HCT116 (cell line): ENCODE results near the gene VWA7. TPM values are rescaled to one million over a fixed set of nuclear protein-coding genes. Genes with fewer than 3 reads are reported as not detected.

Experiments
- ATAC-seq: fragments of 200-7000 bp; cut with Tn5 transposase; 2 replicates; pipeline ENCODE4 v1.9.1; 2020; ENCODE audit warnings: mild to moderate bottlenecking, moderate library complexity
- BruUV-seq: library from RNA; stranded (reverse); fragments of 400-500 nt; replicated peaks from 2 replicates; lab custom pipeline; 2021; lab: Mats Ljungman, UMichigan
- CTCF ChIA-PET: fragments of 300-600 bp; sonication (Branson Sonifier 250); formaldehyde crosslinking; loops from one replicate; lab custom pipeline; 2021; ENCODE audit warnings: antibody characterized with exemption; lab: Charles Lee
- POLR2A ChIA-PET: fragments of 300-600, 350-600 bp; sonication (Branson Sonifier 250); formaldehyde crosslinking; loops from one replicate; lab custom pipeline; 2021; ENCODE audit warnings: antibody characterized with exemption; lab: Charles Lee
- RAD21 ChIA-PET, 2 experiments: fragments of 300-600 bp; sonication (Branson Sonifier 250); formaldehyde crosslinking; loops; one replicate each; lab custom pipeline; 2023; ENCODE audit warnings: low total read pairs in 2 of 2; ENCODE audit not compliant: uncharacterized antibody in 2 of 2, unreplicated experiment in 2 of 2, low non-redundant PET in 1 of 2; lab: Charles Lee
- DNase-seq: peaks from one replicate; pipeline ENCODE4 v3.0.0-alpha.2; 2010; ENCODE audit warnings: low read depth, low spot score
- H2AFZ ChIP-seq: fragments of 200-600 bp; shearing (Covaris generic), sonication (generic); 2 replicates; pipeline ENCODE4 v1.6.1; 2017; ENCODE audit warnings: low read depth, mixed run types, mixed read lengths, antibody characterized with exemption, low read length; ENCODE audit not compliant: poor library complexity, severe bottlenecking
- H3K27ac ChIP-seq: 2 replicates; pipeline ENCODE4 v1.5.1; 2012; ENCODE audit warnings: low read depth, low read length
- H3K27me3 ChIP-seq: fragments of 200-600 bp; sonication (generic); 2 replicates; pipeline ENCODE4 v1.6.1; 2016; ENCODE audit warnings: mixed run types, low read length, mixed read lengths; ENCODE audit not compliant: insufficient read depth
- H3K36me3 ChIP-seq, 2 experiments: fragments of 200-500 bp in 1 of 2; fragments of 200-600 bp in 1 of 2; sonication (Bioruptor generic) in 1 of 2; sonication (generic) in 1 of 2; 2 replicates each; pipeline versions ENCODE4 v1.5.1 to v1.6.1; 2014 to 2016; ENCODE audit warnings: low read length in 2 of 2, inconsistent platforms in 1 of 2, mixed read lengths in 1 of 2, mixed run types in 1 of 2; ENCODE audit not compliant: insufficient read depth in 2 of 2, control insufficient read depth in 1 of 2
- H3K4me1 ChIP-seq, 2 experiments: fragments of 200-600 bp in 1 of 2; sonication (generic) in 1 of 2; 2 replicates each; pipeline versions ENCODE4 v1.5.1 to v1.6.1; 2012 to 2017; ENCODE audit warnings: low read length in 2 of 2, inconsistent platforms in 1 of 2, mild to moderate bottlenecking in 1 of 2, mixed read lengths in 1 of 2, mixed run types in 1 of 2, moderate library complexity in 1 of 2; ENCODE audit not compliant: insufficient read depth in 2 of 2, control insufficient read depth in 1 of 2
- H3K4me2 ChIP-seq: fragments of 200-600 bp; sonication (generic); 2 replicates; pipeline ENCODE4 v1.6.1; 2017; ENCODE audit warnings: mixed run types, low read length, mixed read lengths
- H3K4me3 ChIP-seq, 2 experiments: fragments of 200-600 bp in 1 of 2; sonication (generic) in 1 of 2; replicated peaks in 1 of 2; 2 replicates each; pipeline ENCODE4 v1.5.1; 2011 to 2016; ENCODE audit warnings: low read length in 2 of 2, control low read depth in 1 of 2, low read depth in 1 of 2, mild to moderate bottlenecking in 1 of 2, mixed read lengths in 1 of 2, mixed run types in 1 of 2
- H3K79me2 ChIP-seq: fragments of 200-600 bp; sonication (generic); 2 replicates; pipeline ENCODE4 v1.6.1; 2017; ENCODE audit warnings: mild to moderate bottlenecking, mixed run types, low read length, moderate library complexity, mixed read lengths; ENCODE audit not compliant: insufficient read depth
- H3K9ac ChIP-seq: fragments of 200-600 bp; sonication (generic); 2 replicates; pipeline ENCODE4 v1.6.1; 2016; ENCODE audit warnings: low read length, mixed read lengths
- H3K9me2 ChIP-seq: fragments of 200-600 bp; sonication (generic), shearing (Covaris generic); 2 replicates; pipeline ENCODE4 v1.6.1; 2017; ENCODE audit warnings: mixed run types, mild to moderate bottlenecking, moderate library complexity; ENCODE audit not compliant: insufficient read depth
- H3K9me3 ChIP-seq, 2 experiments: fragments of 200-500 bp in 1 of 2; fragments of 200-600 bp in 1 of 2; sonication (Bioruptor generic) in 1 of 2; sonication (generic) in 1 of 2; 2 replicates each; pipeline ENCODE4 v1.6.1; 2014 to 2017; ENCODE audit warnings: low read length in 2 of 2, mixed read lengths in 2 of 2, inconsistent platforms in 1 of 2, low read depth in 1 of 2, mild to moderate bottlenecking in 1 of 2, mixed run types in 1 of 2, moderate library complexity in 1 of 2; ENCODE audit not compliant: control insufficient read depth in 1 of 2, insufficient read depth in 1 of 2
- H4K20me1 ChIP-seq: fragments of 200-600 bp; sonication (generic), shearing (Covaris generic); 2 replicates; pipeline ENCODE4 v1.6.1; 2017; ENCODE audit warnings: mixed run types, mild to moderate bottlenecking, moderate library complexity; ENCODE audit not compliant: insufficient read depth
- EZH2 ChIP-seq: fragments of 200-600 bp; sonication (generic); IDR thresholded peaks from 2 replicates; pipeline ENCODE4 v1.6.1; 2017; ENCODE audit warnings: antibody characterized with exemption, mixed run types
- EZH2phosphoT487 ChIP-seq: fragments of 200-600 bp; IDR thresholded peaks from 2 replicates; pipeline ENCODE4 v1.6.1; 2018; ENCODE audit warnings: antibody characterized with exemption, borderline replicate concordance
- JUND ChIP-seq: IDR thresholded peaks from 2 replicates; pipeline ENCODE4 v1.6.1; 2012
- POLR2A ChIP-seq: IDR thresholded peaks from 2 replicates; pipeline ENCODE4 v1.7.0; 2011; ENCODE audit warnings: borderline replicate concordance; ENCODE audit not compliant: insufficient read depth, insufficient read length; ENCODE audit errors: extremely low read depth
- intact Hi-C: fragments of 100-400 bp; cut with micrococcal nuclease; formaldehyde crosslinking; loops from 2 replicates; pipeline ENCODE4 v1.10.0; 2022
- total RNA-seq: library from RNA; stranded (reverse); gene quantifications from one replicate; pipeline ENCODE4 v1.2.1, GENCODE V29; 2021; ENCODE audit not compliant: unreplicated experiment
- TF ChIP-seq, protein P1 (sequence below), 3 experiments: fragments of 200-600 bp in 1 of 3; sonication (generic) in 1 of 3; IDR thresholded peaks in 2 of 3; conservative IDR thresholded peaks in 1 of 3; 2 replicates each; pipeline ENCODE4 v1.5.1; 2012 to 2017; ENCODE audit warnings: low read depth in 2 of 3, low read length in 2 of 3, antibody characterized with exemption in 1 of 3, borderline replicate concordance in 1 of 3, control low read depth in 1 of 3, mild to moderate bottlenecking in 1 of 3, mixed read lengths in 1 of 3, mixed run types in 1 of 3, moderate library complexity in 1 of 3; ENCODE audit not compliant: insufficient read depth in 1 of 3

The VWA7 gene
- total RNA-seq, 1 experiment from 2014 or later: 14.6 TPM

DNA sequence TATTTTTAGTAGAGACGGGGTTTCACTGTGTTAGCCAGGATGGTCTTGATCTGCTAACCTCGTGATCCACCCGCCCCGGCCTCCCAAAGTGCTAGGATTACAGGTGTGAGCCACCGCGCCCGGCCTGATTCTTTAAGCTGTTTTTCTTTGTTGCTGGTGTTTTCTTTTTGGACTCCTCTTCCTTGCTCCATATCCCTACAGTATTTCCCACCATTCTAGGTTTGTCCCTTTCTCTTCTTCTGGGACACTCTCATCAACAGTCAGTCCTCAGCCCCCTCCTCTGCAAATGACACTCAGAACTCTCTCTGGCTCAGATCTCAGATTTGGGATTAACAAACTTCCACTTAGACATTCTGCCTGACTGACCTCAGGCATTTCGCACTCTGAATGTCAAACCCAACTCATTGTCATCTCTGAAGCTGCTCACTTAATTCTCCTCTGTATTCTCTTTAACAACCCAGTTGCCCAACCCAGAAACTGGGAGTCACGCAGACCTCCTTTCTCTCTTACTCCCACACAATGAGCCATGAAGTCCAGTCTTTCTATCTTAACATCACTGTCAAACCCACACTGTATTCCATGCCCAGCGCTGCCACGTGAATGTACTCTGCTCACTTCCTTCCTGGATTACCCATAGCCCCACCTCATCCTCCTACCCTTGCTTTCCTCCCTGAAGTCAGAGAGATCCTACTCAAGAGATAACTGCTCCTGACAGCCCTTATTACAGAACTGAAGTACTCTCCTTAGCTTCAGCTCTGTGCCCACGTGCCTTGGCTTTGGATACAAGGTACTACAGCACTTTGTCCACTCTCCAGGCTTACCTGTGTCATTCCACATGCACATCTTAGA, 51.4 kb downstream of the VWA7 start:
- Histone ChIP-seq H3K4me2 (no peak overlapping the region), H3K27ac (no peak overlapping the region), H3K9ac (no peak overlapping the region), H3K9me2 (no peaks in the 10 kb centered on the region), H4K20me1 (no peaks in the 10 kb centered on the region), H2AFZ (no peak overlapping the region), H3K4me3 (no peak overlapping the region), H3K36me3 (peaks cover 3% of the 10 kb centered on the region in 2 experiments; a peak in 1 of 4 replicates), H3K9me3 (no peaks in the 10 kb centered on the region), H3K4me1 (peaks cover 6 to 29% of the 10 kb centered on the region in 2 experiments; a peak in 3 of 4 replicates), H3K79me2 (no peaks in the 10 kb centered on the region), H3K27me3 (no peaks in the 10 kb centered on the region)
- no TSS peak for BruUV-seq
- CTCF ChIA-PET: no interaction called here
- RAD21 ChIA-PET: no interaction called here
- TF ChIP-seq POLR2A (no peak), JUND (no peak), EZH2 (no peak), EZH2phosphoT487 (no peak)
- TF ChIP-seq, protein P1, sequence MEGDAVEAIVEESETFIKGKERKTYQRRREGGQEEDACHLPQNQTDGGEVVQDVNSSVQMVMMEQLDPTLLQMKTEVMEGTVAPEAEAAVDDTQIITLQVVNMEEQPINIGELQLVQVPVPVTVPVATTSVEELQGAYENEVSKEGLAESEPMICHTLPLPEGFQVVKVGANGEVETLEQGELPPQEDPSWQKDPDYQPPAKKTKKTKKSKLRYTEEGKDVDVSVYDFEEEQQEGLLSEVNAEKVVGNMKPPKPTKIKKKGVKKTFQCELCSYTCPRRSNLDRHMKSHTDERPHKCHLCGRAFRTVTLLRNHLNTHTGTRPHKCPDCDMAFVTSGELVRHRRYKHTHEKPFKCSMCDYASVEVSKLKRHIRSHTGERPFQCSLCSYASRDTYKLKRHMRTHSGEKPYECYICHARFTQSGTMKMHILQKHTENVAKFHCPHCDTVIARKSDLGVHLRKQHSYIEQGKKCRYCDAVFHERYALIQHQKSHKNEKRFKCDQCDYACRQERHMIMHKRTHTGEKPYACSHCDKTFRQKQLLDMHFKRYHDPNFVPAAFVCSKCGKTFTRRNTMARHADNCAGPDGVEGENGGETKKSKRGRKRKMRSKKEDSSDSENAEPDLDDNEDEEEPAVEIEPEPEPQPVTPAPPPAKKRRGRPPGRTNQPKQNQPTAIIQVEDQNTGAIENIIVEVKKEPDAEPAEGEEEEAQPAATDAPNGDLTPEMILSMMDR (IDR thresholded peaks at IDR 0.05 in 2 of 3, conservative IDR thresholded peaks at IDR 0.05 in 1 of 3; ENCODE audit: borderline replicate concordance in 1 of 3, insufficient read depth in 1 of 3, low read depth in 2 of 3, low read length in 2 of 3): no peak
- ATAC-seq (no peak), DNase-seq (no peak)
- intact Hi-C loops: no loop called here
- POLR2A ChIA-PET: interaction anchor here (0.5 kb wide), 1 partner anchor 10 kb away, joined by 3 read pairs; no protein-coding TSS in a partner anchor
